Measurements from ENCODE around the gene TCL1B. TPM values are rescaled to one million over a fixed set of nuclear protein-coding genes. Genes with fewer than 3 reads are reported as not detected.

TCL1B gene, protein sequence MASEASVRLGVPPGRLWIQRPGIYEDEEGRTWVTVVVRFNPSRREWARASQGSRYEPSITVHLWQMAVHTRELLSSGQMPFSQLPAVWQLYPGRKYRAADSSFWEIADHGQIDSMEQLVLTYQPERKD
- not detected in 2 replicates for total RNA-seq

DNA sequence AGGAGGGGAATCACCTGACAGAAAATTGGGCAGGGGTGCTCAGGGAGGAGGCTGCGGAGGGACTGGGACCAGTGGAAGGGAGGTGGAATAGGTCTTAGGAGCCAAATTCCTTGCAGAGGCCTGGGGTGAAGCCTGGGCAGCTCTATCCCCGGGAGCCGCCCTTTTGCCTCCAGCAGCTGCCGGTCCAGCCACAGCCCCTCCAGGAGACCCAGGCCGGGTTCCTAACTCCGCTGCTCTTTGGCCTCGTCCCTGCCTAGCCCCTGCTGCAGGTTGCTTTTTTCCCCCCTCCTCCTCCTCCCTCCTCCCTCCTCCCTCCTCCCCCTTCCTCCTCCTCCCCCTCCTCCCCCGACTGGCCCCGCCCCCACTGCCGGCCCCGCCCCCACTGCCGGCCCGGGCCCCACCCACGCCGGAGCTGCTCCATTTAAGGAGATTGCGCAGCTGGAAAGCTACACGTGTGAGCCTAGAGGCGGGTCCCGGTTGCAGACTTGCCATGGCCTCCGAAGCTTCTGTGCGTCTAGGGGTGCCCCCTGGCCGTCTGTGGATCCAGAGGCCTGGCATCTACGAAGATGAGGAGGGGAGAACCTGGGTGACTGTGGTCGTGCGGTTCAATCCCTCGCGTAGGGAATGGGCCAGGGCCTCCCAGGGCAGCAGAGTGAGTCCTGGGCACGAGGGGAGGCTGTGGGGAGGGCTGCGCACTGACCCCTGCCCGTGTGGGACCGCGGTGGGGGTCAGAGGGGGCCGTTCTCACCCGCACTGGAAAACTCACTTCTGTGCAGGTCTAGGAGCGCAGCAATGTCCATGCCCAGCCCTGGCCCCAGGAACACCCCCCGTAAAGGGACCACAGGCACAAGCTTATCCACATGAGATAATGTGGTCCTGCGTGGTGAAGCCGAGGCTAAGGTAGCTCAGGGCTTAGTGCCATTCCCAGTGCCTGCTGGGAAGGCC, at the start of gene TCL1B:
Gene TCL1B, plus strand, starts transcription at position 449 of the 945 bp plus-strand sequence. Its CDS starts 42 bp downstream, at position 491.

DNA sequence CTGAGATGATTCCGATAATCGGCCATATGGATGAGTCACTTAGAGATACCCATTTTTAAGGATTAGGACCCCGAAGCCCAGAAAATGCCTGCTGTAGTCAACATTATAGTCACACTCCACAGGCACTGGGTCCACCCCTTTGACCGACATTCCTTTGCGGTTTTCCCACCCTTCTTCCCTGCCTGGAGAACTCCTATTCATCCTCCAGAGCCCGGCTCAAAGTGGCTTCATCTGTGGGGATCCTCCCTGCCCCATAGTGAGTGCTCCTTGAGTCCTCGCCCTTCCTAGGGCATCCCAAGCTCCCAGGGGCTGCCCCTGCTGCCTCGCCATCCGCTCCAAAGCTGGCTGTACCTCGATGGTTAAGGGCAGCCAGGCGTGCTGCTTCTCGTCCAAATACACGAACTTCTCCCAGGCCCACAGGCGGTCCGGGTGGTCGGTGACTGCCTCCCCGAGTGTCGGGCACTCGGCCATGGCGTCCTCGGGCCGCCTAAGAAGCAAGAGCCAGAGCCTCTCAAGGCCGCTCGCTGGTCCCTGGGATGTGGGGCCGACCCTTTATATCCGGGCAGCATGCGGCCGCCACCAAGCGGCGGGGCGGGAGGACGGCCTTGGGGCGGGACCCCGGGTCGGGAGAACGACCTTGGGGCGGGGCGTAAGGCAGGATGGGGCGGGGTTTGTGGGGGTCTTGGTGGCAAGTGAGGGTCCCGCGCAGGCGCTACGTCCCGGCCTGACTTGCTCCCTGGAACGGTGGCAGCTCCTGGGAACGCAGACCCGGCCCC, 27.6 kb downstream of the TCL1B start, which contains the start of gene TCL1A:
Gene TCL1A, minus strand, starts transcription at position 530 of the 776 bp plus-strand sequence. Its CDS starts 59 bp downstream, at position 471.

Small RNA genes lying within 50 kb of the gene (small RNA-seq; reads per million reads assigned to genes)
- gene RF02193: not detected

Other genes with a start within 250 kb of the TCL1B start
- 46.9 and 56.1 TPM in 2 replicates for gene SYNE3, start 169.8 kb upstream of the TCL1B start, total RNA-seq
- 17.2 and 20.8 TPM in 2 replicates for gene GLRX5, start 151.4 kb upstream of the TCL1B start, total RNA-seq
- gene TCL1A, start 27.7 kb downstream of the TCL1B start, total RNA-seq: 0.65 TPM in 1 of 2 replicates, not detected in the other
- 0.32 and 1.1 TPM in 2 replicates for gene TUNAR, start 190.4 kb downstream of the TCL1B start, total RNA-seq